MCF 10A (cell line): ENCODE measurements around the gene OR6X1. TPM values are rescaled to one million over a fixed set of nuclear protein-coding genes. Genes with fewer than 3 reads are reported as not detected.

Experiments used
- Bru-seq: library from RNA; stranded (reverse); fragments of 400-500 nt; gene quantifications from one replicate; lab custom pipeline; 2021; lab: Mats Ljungman, UMichigan
- BruChase-seq, 2 experiments: library from RNA; stranded (reverse); fragments of 400-500 nt; gene quantifications; one replicate each; lab custom pipeline; 2021; lab: Mats Ljungman, UMichigan
- BruUV-seq: library from RNA; stranded (reverse); fragments of 400-500 nt; replicated peaks from 2 replicates; lab custom pipeline; 2021; lab: Mats Ljungman, UMichigan
- CTCF ChIA-PET: fragments of 300-600 bp; sonication (Branson Sonifier 250); formaldehyde crosslinking; extraction: SDS; loops from one replicate; lab custom pipeline; 2021; ENCODE audit warnings: antibody characterized with exemption, inconsistent platforms; lab: Yijun Ruan, JAX
- POLR2A ChIA-PET: fragments of 300-600, 350-650 bp; sonication (Branson Sonifier 250); formaldehyde crosslinking; extraction: SDS; loops from one replicate; lab custom pipeline; 2020; ENCODE audit warnings: antibody characterized with exemption, inconsistent platforms; lab: Yijun Ruan, JAX
- DNase-seq: peaks from one replicate; pipeline ENCODE4 v3.0.0-alpha.2; 2018; ENCODE audit not compliant: unreplicated experiment
- H3K27ac Mint-ChIP-seq: one replicate; pipeline ENCODE4 v1.8.0; 2022; ENCODE audit warnings: mild to moderate bottlenecking, low read depth, mixed read lengths; ENCODE audit not compliant: unreplicated experiment
- H3K27me3 Mint-ChIP-seq: one replicate; pipeline ENCODE4 v1.8.0; 2022; ENCODE audit warnings: mixed read lengths; ENCODE audit not compliant: insufficient read depth, unreplicated experiment
- H3K36me3 Mint-ChIP-seq: one replicate; pipeline ENCODE4 v1.8.0; 2022; ENCODE audit warnings: mild to moderate bottlenecking, moderate library complexity, mixed read lengths; ENCODE audit not compliant: insufficient read depth, unreplicated experiment
- H3K4me1 Mint-ChIP-seq: one replicate; pipeline ENCODE4 v1.8.0; 2022; ENCODE audit warnings: mixed read lengths; ENCODE audit not compliant: insufficient read depth, unreplicated experiment
- H3K4me3 Mint-ChIP-seq: one replicate; pipeline ENCODE4 v1.8.0; 2022; ENCODE audit warnings: mild to moderate bottlenecking, moderate library complexity, mixed read lengths; ENCODE audit not compliant: unreplicated experiment
- H3K9me3 Mint-ChIP-seq: one replicate; pipeline ENCODE4 v1.8.0; 2022; ENCODE audit warnings: mixed read lengths; ENCODE audit not compliant: unreplicated experiment
- intact Hi-C: fragments of 100-400 bp; cut with micrococcal nuclease; formaldehyde crosslinking; loops from 2 replicates; pipeline ENCODE4 v1.14.1; 2022
- long read RNA-seq: library from polyadenylated mRNA; stranded (forward); transcript quantifications from one replicate; pipeline ENCODE4 v2.0.0, GENCODE V29; 2022
- total RNA-seq: library from RNA; stranded (reverse); gene quantifications from 2 replicates; pipeline ENCODE4 v1.2.3, GENCODE V29; 2022
- TF ChIP-seq, protein P1 (sequence below): fragments of 200-600 bp; IDR thresholded peaks from one replicate; pipeline ENCODE4 v1.8.0; 2022; ENCODE audit warnings: antibody characterized with exemption, mild to moderate bottlenecking; ENCODE audit not compliant: unreplicated experiment

OR6X1 gene
- total RNA-seq (not detected in 2 replicates), Bru-seq, nascent RNA (not detected), BruChase-seq, experiment 1, labeled RNA remaining after a 6-hour chase (not detected), BruChase-seq, experiment 2, labeled RNA remaining after a 2-hour chase (not detected)
- long read RNA-seq, result 0 reads

- Mint-ChIP-seq H3K36me3 (no peaks in the 10 kb centered on the region), H3K9me3 (no peaks in the 10 kb centered on the region), H3K4me1 (no peaks in the 10 kb centered on the region), H3K4me3 (no peak within 1 kb of the TSS), H3K27ac (no peak within 1 kb of the TSS), H3K27me3 (no peaks in the 10 kb centered on the region)
- no TSS peak for BruUV-seq
- TF ChIP-seq, protein P1, sequence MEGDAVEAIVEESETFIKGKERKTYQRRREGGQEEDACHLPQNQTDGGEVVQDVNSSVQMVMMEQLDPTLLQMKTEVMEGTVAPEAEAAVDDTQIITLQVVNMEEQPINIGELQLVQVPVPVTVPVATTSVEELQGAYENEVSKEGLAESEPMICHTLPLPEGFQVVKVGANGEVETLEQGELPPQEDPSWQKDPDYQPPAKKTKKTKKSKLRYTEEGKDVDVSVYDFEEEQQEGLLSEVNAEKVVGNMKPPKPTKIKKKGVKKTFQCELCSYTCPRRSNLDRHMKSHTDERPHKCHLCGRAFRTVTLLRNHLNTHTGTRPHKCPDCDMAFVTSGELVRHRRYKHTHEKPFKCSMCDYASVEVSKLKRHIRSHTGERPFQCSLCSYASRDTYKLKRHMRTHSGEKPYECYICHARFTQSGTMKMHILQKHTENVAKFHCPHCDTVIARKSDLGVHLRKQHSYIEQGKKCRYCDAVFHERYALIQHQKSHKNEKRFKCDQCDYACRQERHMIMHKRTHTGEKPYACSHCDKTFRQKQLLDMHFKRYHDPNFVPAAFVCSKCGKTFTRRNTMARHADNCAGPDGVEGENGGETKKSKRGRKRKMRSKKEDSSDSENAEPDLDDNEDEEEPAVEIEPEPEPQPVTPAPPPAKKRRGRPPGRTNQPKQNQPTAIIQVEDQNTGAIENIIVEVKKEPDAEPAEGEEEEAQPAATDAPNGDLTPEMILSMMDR, result no peak
- POLR2A ChIA-PET, result no interaction called here
- no peak for DNase-seq
- intact Hi-C loops, result no loop called here
- CTCF ChIA-PET, result no interaction called here
Measured at GRCh38 chr11:123754101-123754568, at the start of gene OR6X1. Gene OR6X1, minus strand, starts transcription at chr11:123754518. Its CDS starts 0 bp downstream, at chr11:123754518.

DNA sequence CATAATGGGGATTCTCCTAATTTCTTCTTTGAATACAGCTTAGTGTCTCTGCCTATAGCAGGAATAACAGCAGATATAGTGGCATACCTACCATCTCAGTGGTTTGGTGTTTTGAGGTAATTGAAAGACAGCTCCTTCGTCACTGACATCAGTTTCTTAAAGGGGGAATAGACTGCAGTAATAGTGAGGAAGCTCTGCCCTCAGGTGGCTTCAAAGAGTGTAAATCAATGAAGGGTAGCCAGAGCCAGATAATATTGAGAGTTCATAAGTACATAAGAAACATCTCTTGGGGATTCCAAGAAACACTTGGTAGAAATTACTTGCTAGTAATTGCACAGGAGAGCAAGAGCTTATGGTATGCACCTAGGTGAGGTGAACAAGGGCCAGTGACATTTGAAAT lies 47.4 kb upstream of the OR6X1 start:
- no peak overlapping the region for H3K4me3 Mint-ChIP-seq
- TF ChIP-seq, protein P1, result no peak
- no peak overlapping the region for H3K27ac Mint-ChIP-seq
- DNase-seq, result no peak
- peaks cover 7% of the 10 kb centered on the region for H3K4me1 Mint-ChIP-seq
- CTCF ChIA-PET, result no interaction called here
- POLR2A ChIA-PET, result interaction anchor here (0.6 kb wide), 1 partner anchor 31 kb away, joined by 3 read pairs; no protein-coding TSS in a partner anchor
- no peaks in the 10 kb centered on the region for H3K9me3 Mint-ChIP-seq
- no peaks in the 10 kb centered on the region for H3K27me3 Mint-ChIP-seq
- no TSS peak for BruUV-seq
- intact Hi-C loops, result no loop called here
- no peaks in the 10 kb centered on the region for H3K36me3 Mint-ChIP-seq

GRCh38 chr11:123800036-123800435 lies 45.7 kb upstream of the OR6X1 start:
- intact Hi-C loops, result no loop called here
- BruUV-seq, result no TSS peak
- no peak for DNase-seq
- Mint-ChIP-seq H3K4me3 (no peak overlapping the region), H3K9me3 (no peaks in the 10 kb centered on the region), H3K4me1 (peaks cover 7% of the 10 kb centered on the region), H3K27ac (no peak overlapping the region), H3K27me3 (no peaks in the 10 kb centered on the region), H3K36me3 (no peaks in the 10 kb centered on the region)
- TF ChIP-seq, protein P1, result no peak
- ChIA-PET CTCF (no interaction called here), POLR2A (interaction anchor here (1.0 kb wide), 1 partner anchor 23 kb away, joined by 3 read pairs; no protein-coding TSS in a partner anchor)

GRCh38 chr11:123799438-123799837 lies 45.1 kb upstream of the OR6X1 start:
- Mint-ChIP-seq H3K27me3 (no peaks in the 10 kb centered on the region), H3K4me1 (peaks cover 7% of the 10 kb centered on the region), H3K9me3 (no peaks in the 10 kb centered on the region), H3K36me3 (no peaks in the 10 kb centered on the region), H3K27ac (no peak overlapping the region), H3K4me3 (no peak overlapping the region)
- no TSS peak for BruUV-seq
- ChIA-PET POLR2A (interaction anchor here (0.9 to 1.0 kb wide), 2 partner anchors 23 to 53 kb away, joined by 3 to 4 read pairs; no protein-coding TSS in a partner anchor), CTCF (interaction anchor here (0.6 kb wide), 2 partner anchors 88 to 510 kb away, joined by 3 to 5 read pairs; no protein-coding TSS in a partner anchor)
- TF ChIP-seq, protein P1, result no peak
- DNase-seq, result no peak
- intact Hi-C loops, result no loop called here
